ENCODE data around the gene PRSS57.

Gene PRSS57

GRCh38 chr19:657611-658010, 37.6 kb downstream of the PRSS57 start:
- Histone ChIP-seq H3K9ac (ENCODE audit: low read length) (no peak overlapping the region), H3K36me3 (ENCODE audit: control insufficient read depth, insufficient read depth, low read length) (peaks cover 10% of the 10 kb centered on the region), H3K27me3 (ENCODE audit: control insufficient read depth, insufficient read depth, low read length) (no peaks in the 10 kb centered on the region), H3K4me3 (ENCODE audit: low read length) (no peak overlapping the region), H3K27ac (ENCODE audit: low read depth, low read length) (no peak overlapping the region), H3K4me1 (ENCODE audit: control insufficient read depth, insufficient read depth, low read length) (peaks cover 5% of the 10 kb centered on the region)

DNA sequence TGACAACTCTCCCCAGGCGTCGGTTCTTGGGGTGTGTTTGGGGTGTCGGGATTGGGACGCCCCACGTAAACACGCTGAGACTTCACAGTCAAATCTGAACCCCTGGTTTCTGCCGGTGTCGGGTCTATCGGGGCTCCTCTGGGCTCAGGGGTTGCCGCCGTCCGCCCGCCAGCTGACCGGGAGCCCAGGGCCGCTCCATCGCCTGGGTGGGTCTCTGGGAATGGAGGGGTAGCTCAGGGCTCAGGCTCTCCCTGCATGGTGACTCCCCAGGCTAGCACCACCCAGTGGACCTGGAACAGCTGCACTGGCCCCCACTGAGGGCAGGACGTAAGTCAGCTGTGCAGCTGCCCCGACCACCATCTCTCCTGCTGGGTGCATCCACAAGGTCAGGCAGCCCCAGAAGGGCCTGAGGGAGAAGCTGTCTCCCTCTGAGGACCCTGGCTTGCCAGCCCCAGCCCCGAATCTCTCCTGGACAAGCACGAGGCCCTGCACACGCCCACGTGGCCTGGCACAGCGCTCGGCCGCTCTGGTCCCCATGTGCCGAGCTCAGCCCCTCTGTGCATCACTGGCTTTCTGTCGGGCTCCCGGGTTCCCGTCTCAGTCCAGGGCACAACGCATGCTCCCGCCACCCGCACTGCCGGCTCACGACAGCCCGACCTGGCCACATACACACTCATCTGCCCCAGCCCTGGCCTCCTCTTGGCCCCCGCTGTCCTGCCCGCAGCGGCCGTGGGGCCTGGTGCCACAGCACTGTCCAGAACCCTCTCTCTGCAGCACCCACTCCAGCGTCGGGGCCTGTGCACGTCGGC, 38.3 kb downstream of the PRSS57 start:
- H3K27ac ChIP-seq (ENCODE audit: low read depth, low read length), result no peak overlapping the region
- peaks cover 10% of the 10 kb centered on the region for H3K36me3 ChIP-seq (ENCODE audit: control insufficient read depth, insufficient read depth, low read length)
- H3K4me3 ChIP-seq (ENCODE audit: low read length), result no peak overlapping the region
- H3K9ac ChIP-seq (ENCODE audit: low read length), result no peak overlapping the region
- peaks cover 5% of the 10 kb centered on the region for H3K4me1 ChIP-seq (ENCODE audit: control insufficient read depth, insufficient read depth, low read length)
- no peaks in the 10 kb centered on the region for H3K27me3 ChIP-seq (ENCODE audit: control insufficient read depth, insufficient read depth, low read length)

DNA sequence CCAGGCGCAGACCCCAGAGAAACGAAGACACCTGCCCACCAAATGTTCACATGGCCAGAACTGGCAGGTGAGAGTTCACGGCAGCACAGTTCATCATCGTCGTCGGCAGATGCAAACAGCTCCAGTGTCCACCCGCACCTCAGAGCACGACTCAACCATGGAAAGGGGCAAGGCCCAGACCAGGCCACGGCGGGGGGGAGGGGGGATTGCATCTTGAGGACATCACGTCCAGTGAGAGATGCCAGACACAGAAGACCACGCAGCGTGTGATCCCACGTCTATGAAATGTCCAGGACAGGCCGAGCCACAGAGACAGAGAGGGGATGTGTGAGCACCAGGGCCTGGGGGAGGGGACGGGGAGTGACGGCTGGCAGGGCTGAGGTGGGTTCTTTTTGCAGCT, 39.6 kb downstream of the PRSS57 start:
- no peak overlapping the region for H3K4me3 ChIP-seq (ENCODE audit: low read length)
- no peaks in the 10 kb centered on the region for H3K27me3 ChIP-seq (ENCODE audit: control insufficient read depth, insufficient read depth, low read length)
- no peaks in the 10 kb centered on the region for H3K4me1 ChIP-seq (ENCODE audit: control insufficient read depth, insufficient read depth, low read length)
- H3K9ac ChIP-seq (ENCODE audit: low read length), result no peak overlapping the region
- no peak overlapping the region for H3K27ac ChIP-seq (ENCODE audit: low read depth, low read length)
- peaks cover 15% of the 10 kb centered on the region for H3K36me3 ChIP-seq (ENCODE audit: control insufficient read depth, insufficient read depth, low read length)

- Histone ChIP-seq H3K4me3 (ENCODE audit: low read length) (no peak overlapping the region), H3K36me3 (ENCODE audit: control insufficient read depth, insufficient read depth, low read length) (peaks cover 20% of the 10 kb centered on the region), H3K4me1 (ENCODE audit: control insufficient read depth, insufficient read depth, low read length) (no peaks in the 10 kb centered on the region), H3K27ac (ENCODE audit: low read depth, low read length) (no peak overlapping the region), H3K27me3 (ENCODE audit: control insufficient read depth, insufficient read depth, low read length) (no peaks in the 10 kb centered on the region), H3K9ac (ENCODE audit: low read length) (no peak overlapping the region)
Observed at GRCh38 chr19:653425-653824, 41.8 kb downstream of the PRSS57 start.

DNA sequence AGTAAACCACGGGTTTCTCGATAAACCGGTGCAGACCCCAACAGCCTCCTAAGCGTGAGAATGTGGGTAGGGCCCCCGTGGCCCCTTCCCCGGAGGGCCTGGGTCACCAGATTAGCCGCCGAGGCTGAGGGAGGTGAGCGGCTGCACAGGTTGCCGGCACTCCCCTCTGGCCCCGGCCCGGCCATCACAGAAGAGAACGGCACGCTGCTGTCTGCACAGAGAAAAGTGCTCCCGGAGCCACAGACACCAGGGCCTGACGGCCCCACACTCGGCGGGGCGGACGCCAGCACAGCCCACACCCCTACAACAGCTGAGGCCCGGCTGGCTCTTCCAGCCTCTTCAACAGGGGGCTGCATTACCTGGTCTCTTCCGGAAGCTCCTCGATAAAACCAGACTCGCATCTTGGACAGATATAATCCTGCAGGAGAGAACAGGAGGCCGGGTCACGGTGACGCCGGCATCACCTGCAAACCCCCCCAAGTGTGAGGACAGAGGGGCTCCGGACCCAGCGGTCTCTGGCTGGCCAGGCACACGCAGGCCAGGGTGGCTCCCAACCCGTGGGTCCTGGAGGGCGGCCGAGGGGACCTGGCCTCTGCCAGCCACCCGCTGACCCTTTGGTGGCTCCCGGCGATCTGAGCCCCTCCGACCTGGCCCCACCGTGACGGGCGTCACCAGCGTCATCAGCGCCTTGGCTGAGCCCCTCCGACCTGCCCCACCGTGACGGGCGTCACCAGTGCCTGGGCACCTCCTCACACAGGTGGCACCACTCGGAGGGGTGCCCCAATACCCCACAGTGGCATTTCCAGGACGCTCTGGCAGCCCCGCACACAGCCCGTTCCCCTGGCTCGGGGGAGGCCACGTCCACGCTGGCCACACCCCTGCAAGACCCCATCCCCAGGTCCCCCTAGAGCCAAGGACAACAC, 42.5 kb downstream of the PRSS57 start:
- H3K27ac ChIP-seq (ENCODE audit: low read depth, low read length), result no peak overlapping the region
- no peaks in the 10 kb centered on the region for H3K27me3 ChIP-seq (ENCODE audit: control insufficient read depth, insufficient read depth, low read length)
- H3K4me1 ChIP-seq (ENCODE audit: control insufficient read depth, insufficient read depth, low read length), result no peaks in the 10 kb centered on the region
- H3K9ac ChIP-seq (ENCODE audit: low read length), result no peak overlapping the region
- peaks cover 22% of the 10 kb centered on the region for H3K36me3 ChIP-seq (ENCODE audit: control insufficient read depth, insufficient read depth, low read length)
- H3K4me3 ChIP-seq (ENCODE audit: low read length), result no peak overlapping the region

DNA sequence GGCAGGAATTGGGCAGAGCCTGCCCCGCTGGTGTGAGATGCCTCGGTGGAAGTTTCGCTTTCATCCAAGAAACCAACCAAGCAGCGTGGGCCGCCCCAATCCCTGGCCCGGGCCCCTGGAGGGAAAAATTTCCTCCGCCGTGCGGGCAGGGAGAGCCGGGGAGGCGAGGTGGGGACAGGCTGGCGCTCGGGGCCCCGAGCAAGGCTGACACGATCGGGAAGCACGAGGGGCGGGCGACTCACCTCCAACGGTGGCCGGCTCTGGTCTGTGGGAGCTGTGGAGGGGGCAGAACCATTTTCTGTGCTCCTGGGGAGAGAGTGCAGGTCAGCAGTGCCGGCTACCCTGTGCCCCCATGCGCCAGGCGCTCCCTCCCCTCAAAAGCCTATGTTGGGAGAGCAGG, 43.3 kb downstream of the PRSS57 start:
- H3K27me3 ChIP-seq (ENCODE audit: control insufficient read depth, insufficient read depth, low read length), result no peaks in the 10 kb centered on the region
- H3K9ac ChIP-seq (ENCODE audit: low read length), result no peak overlapping the region
- H3K36me3 ChIP-seq (ENCODE audit: control insufficient read depth, insufficient read depth, low read length), result peaks cover 25% of the 10 kb centered on the region
- no peak overlapping the region for H3K27ac ChIP-seq (ENCODE audit: low read depth, low read length)
- no peak overlapping the region for H3K4me3 ChIP-seq (ENCODE audit: low read length)
- no peaks in the 10 kb centered on the region for H3K4me1 ChIP-seq (ENCODE audit: control insufficient read depth, insufficient read depth, low read length)

- no peaks in the 10 kb centered on the region for H3K4me1 ChIP-seq (ENCODE audit: control insufficient read depth, insufficient read depth, low read length)
- no peak overlapping the region for H3K4me3 ChIP-seq (ENCODE audit: low read length)
- no peak overlapping the region for H3K9ac ChIP-seq (ENCODE audit: low read length)
- H3K27me3 ChIP-seq (ENCODE audit: control insufficient read depth, insufficient read depth, low read length), result no peaks in the 10 kb centered on the region
- H3K27ac ChIP-seq (ENCODE audit: low read depth, low read length), result no peak overlapping the region
- H3K36me3 ChIP-seq (ENCODE audit: control insufficient read depth, insufficient read depth, low read length), result peaks cover 29% of the 10 kb centered on the region
Observed at GRCh38 chr19:651114-651818, 44.0 kb downstream of the PRSS57 start.

GRCh38 chr19:650121-650520, 45.1 kb downstream of the PRSS57 start:
- Histone ChIP-seq H3K36me3 (ENCODE audit: control insufficient read depth, insufficient read depth, low read length) (peaks cover 29% of the 10 kb centered on the region), H3K27me3 (ENCODE audit: control insufficient read depth, insufficient read depth, low read length) (no peaks in the 10 kb centered on the region)

GRCh38 chr19:648904-649801, 46.1 kb downstream of the PRSS57 start:
- peaks cover 29% of the 10 kb centered on the region for H3K36me3 ChIP-seq (ENCODE audit: control insufficient read depth, insufficient read depth, low read length)
- H3K4me3 ChIP-seq (ENCODE audit: low read length), result no peak overlapping the region
- H3K4me1 ChIP-seq (ENCODE audit: control insufficient read depth, insufficient read depth, low read length), result no peaks in the 10 kb centered on the region

More at GRCh38 chr19:650121-650520, 45.1 kb downstream of the PRSS57 start:
- no peak overlapping the region for H3K27ac ChIP-seq (ENCODE audit: low read depth, low read length)
- H3K4me3 ChIP-seq (ENCODE audit: low read length), result no peak overlapping the region
- no peak overlapping the region for H3K9ac ChIP-seq (ENCODE audit: low read length)
- no peaks in the 10 kb centered on the region for H3K4me1 ChIP-seq (ENCODE audit: control insufficient read depth, insufficient read depth, low read length)

DNA sequence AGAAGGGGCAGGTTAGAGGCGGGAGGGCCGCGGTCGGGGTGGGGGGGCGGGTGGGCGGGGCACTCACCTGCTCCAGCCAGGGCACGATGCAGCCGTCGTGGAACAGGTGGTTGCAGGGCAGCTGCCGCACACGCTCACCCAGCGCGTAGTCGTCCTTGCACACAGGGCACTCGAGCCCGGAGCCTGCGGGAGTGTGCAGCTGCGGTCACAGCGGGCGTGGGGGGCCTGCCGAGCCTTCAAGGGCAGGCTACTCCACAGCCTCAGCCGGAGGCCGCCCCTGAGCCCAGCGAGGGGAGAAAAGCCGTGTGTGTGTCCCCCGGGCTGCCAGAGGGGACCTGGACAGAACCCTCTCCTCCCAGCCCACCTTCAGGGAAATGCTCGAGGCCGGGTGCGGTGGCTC, 46.9 kb downstream of the PRSS57 start:
- no peaks in the 10 kb centered on the region for H3K27me3 ChIP-seq (ENCODE audit: control insufficient read depth, insufficient read depth, low read length)
- peaks cover 23% of the 10 kb centered on the region for H3K36me3 ChIP-seq (ENCODE audit: control insufficient read depth, insufficient read depth, low read length)
- no peaks in the 10 kb centered on the region for H3K4me1 ChIP-seq (ENCODE audit: control insufficient read depth, insufficient read depth, low read length)
- no peak overlapping the region for H3K4me3 ChIP-seq (ENCODE audit: low read length)
- H3K9ac ChIP-seq (ENCODE audit: low read length), result no peak overlapping the region
- H3K27ac ChIP-seq (ENCODE audit: low read depth, low read length), result no peak overlapping the region

More at GRCh38 chr19:648904-649801, 46.1 kb downstream of the PRSS57 start:
- Histone ChIP-seq H3K9ac (ENCODE audit: low read length) (no peak overlapping the region), H3K27ac (ENCODE audit: low read depth, low read length) (no peak overlapping the region), H3K27me3 (ENCODE audit: control insufficient read depth, insufficient read depth, low read length) (no peaks in the 10 kb centered on the region)

DNA sequence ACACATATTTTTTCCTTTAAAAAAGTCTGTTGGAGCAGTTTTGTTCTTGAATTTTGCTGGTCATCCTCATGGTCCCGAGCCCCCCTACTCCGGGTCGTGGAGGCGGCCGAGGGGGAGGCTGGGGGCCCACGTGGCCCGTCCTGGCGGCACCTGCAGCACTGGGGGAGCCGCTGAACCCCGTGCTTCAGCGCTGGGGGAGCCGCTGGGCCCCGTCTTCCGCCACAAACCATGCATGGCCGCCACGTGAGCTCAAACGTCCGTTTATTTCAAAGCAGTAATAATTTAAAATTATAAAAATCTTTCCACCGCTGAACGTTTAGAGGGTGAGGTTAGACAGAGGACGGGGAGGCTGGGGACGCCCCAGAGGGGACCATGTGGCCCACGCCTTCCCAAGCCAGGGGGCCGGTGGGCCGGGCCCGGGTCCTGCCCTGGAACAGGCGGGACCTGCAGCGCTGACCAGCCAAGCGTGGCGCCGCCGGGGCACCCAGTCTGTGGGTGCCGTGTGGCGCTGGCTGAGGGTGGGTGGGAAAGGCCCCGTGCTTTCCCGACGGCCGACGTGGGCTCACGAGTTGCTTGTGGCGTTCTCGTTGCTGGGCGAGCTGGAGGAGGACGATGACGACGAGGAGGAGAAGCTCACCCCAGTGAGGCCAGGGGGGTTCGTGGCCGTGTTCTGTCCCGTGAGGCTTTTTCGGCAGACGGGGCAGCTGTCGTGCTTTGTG, 47.5 kb downstream of the PRSS57 start:
- Histone ChIP-seq H3K27me3 (ENCODE audit: control insufficient read depth, insufficient read depth, low read length) (no peaks in the 10 kb centered on the region), H3K36me3 (ENCODE audit: control insufficient read depth, insufficient read depth, low read length) (peaks cover 19% of the 10 kb centered on the region), H3K4me1 (ENCODE audit: control insufficient read depth, insufficient read depth, low read length) (no peaks in the 10 kb centered on the region), H3K27ac (ENCODE audit: low read depth, low read length) (no peak overlapping the region), H3K9ac (ENCODE audit: low read length) (no peak overlapping the region), H3K4me3 (ENCODE audit: low read length) (no peak overlapping the region)
